IMR-90 (cell line): ENCODE results near the gene AGAP2. TPM values are rescaled to one million over a fixed set of nuclear protein-coding genes. Genes with fewer than 3 reads are reported as not detected.

Source experiments
- ATAC-seq: fragments of 200-7000 bp; cut with Tn5 transposase; 2 replicates; pipeline ENCODE4 v1.9.1; 2020; ENCODE audit warnings: low read depth, mild to moderate bottlenecking, moderate library complexity
- BruUV-seq: library from RNA; stranded (reverse); fragments of 400-500 nt; replicated peaks from 2 replicates; lab custom pipeline; 2021; lab: Mats Ljungman, UMichigan
- CTCF ChIA-PET: fragments of 300-600 bp; formaldehyde crosslinking; extraction: SDS; loops from one replicate; lab custom pipeline; 2021; ENCODE audit warnings: antibody characterized with exemption; lab: Yijun Ruan, JAX
- POLR2A ChIA-PET: fragments of 300-600 bp; sonication (Branson Sonifier 250); formaldehyde crosslinking; loops from one replicate; lab custom pipeline; 2022; ENCODE audit warnings: antibody characterized with exemption; ENCODE audit not compliant: unreplicated experiment; lab: Charles Lee
- DNase-seq: peaks from one replicate; pipeline ENCODE4 v3.0.0; 2013
- H2AFZ ChIP-seq: replicated peaks from 2 replicates; pipeline ENCODE3; 2013; ENCODE audit warnings: low read length, mild to moderate bottlenecking; ENCODE audit not compliant: poor library complexity
- H2AK5ac ChIP-seq: 2 replicates; pipeline ENCODE4 v1.6.1; 2013; ENCODE audit warnings: low read depth, low read length, inconsistent platforms
- H2AK9ac ChIP-seq: replicated peaks from 2 replicates; pipeline ENCODE3; 2013; ENCODE audit warnings: mild to moderate bottlenecking, low read depth, low read length, moderate library complexity; ENCODE audit not compliant: poor library complexity
- H2BK120ac ChIP-seq: 2 replicates; pipeline ENCODE4 v1.6.1; 2013; ENCODE audit warnings: low read depth, low read length, inconsistent platforms
- H2BK15ac ChIP-seq: 3 replicates; pipeline ENCODE4 v1.6.1; 2013; ENCODE audit warnings: low read depth, low read length, inconsistent platforms
- H2BK20ac ChIP-seq: 2 replicates; pipeline ENCODE4 v1.6.1; 2013; ENCODE audit warnings: low read depth, mild to moderate bottlenecking, inconsistent platforms, low read length, moderate library complexity
- H2BK5ac ChIP-seq: 2 replicates; pipeline ENCODE4 v1.6.1; 2013; ENCODE audit warnings: mild to moderate bottlenecking, low read depth, low read length, inconsistent platforms; ENCODE audit not compliant: poor library complexity, severe bottlenecking
- H3K14ac ChIP-seq: replicated peaks from 2 replicates; pipeline ENCODE4 v1.6.1; 2013; ENCODE audit warnings: low read depth, low read length, inconsistent platforms
- H3K18ac ChIP-seq: 2 replicates; pipeline ENCODE4 v1.6.1; 2013; ENCODE audit warnings: low read depth, low read length, control low read depth
- H3K23ac ChIP-seq: 2 replicates; pipeline ENCODE4 v1.6.1; 2013; ENCODE audit warnings: low read depth, low read length, inconsistent platforms
- H3K27ac ChIP-seq: 2 replicates; pipeline ENCODE4 v1.5.1; 2013; ENCODE audit warnings: mild to moderate bottlenecking, control low read depth, low read length; ENCODE audit not compliant: insufficient read depth
- H3K27me3 ChIP-seq: 2 replicates; pipeline ENCODE4 v1.6.1; 2013; ENCODE audit warnings: low read length; ENCODE audit not compliant: control insufficient read depth, insufficient read depth
- H3K36me3 ChIP-seq: 2 replicates; pipeline ENCODE4 v1.6.1; 2013; ENCODE audit warnings: low read length, mixed read lengths; ENCODE audit not compliant: control insufficient read depth, insufficient read depth
- H3K4ac ChIP-seq: 2 replicates; pipeline ENCODE4 v1.6.1; 2013; ENCODE audit warnings: low read depth, low read length, inconsistent platforms
- H3K4me1 ChIP-seq: 2 replicates; pipeline ENCODE4 v1.6.1; 2013; ENCODE audit warnings: low read length, mixed read lengths; ENCODE audit not compliant: control insufficient read depth, insufficient read depth
- H3K4me2 ChIP-seq: 2 replicates; pipeline ENCODE4 v1.6.1; 2013; ENCODE audit warnings: low read depth, mild to moderate bottlenecking, control low read depth, low read length, moderate library complexity
- H3K4me3 ChIP-seq: 2 replicates; pipeline ENCODE4 v1.5.1; 2013; ENCODE audit warnings: low read depth, mild to moderate bottlenecking, control low read depth, low read length, moderate library complexity; ENCODE audit not compliant: insufficient read depth
- H3K56ac ChIP-seq: 2 replicates; pipeline ENCODE4 v1.6.1; 2013; ENCODE audit warnings: low read length, inconsistent platforms; ENCODE audit not compliant: insufficient read depth; ENCODE audit errors: extremely low read depth
- H3K79me1 ChIP-seq, 2 experiments: 2 replicates each; pipeline ENCODE4 v1.6.1; 2013; ENCODE audit warnings: low read length in 2 of 2, inconsistent platforms in 1 of 2, low read depth in 1 of 2
- H3K9ac ChIP-seq: 2 replicates; pipeline ENCODE4 v1.6.1; 2013; ENCODE audit warnings: low read depth, low read length, control low read depth
- H3K9me1 ChIP-seq: 2 replicates; pipeline ENCODE4 v1.6.1; 2013; ENCODE audit warnings: low read length, inconsistent platforms; ENCODE audit not compliant: insufficient read depth
- H3K9me3 ChIP-seq: 2 replicates; pipeline ENCODE4 v1.6.1; 2013; ENCODE audit warnings: low read length; ENCODE audit not compliant: control insufficient read depth, insufficient read depth
- H4K20me1 ChIP-seq: 2 replicates; pipeline ENCODE4 v1.6.1; 2013; ENCODE audit warnings: low read length, inconsistent platforms; ENCODE audit not compliant: insufficient read depth
- H4K5ac ChIP-seq: 2 replicates; pipeline ENCODE4 v1.6.1; 2013; ENCODE audit warnings: mild to moderate bottlenecking, low read depth, low read length, control low read depth
- H4K8ac ChIP-seq, 2 experiments: 2 replicates each; pipeline ENCODE4 v1.6.1; 2013; ENCODE audit warnings: low read depth in 2 of 2, low read length in 2 of 2, control low read depth in 1 of 2, inconsistent platforms in 1 of 2
- H4K91ac ChIP-seq: 2 replicates; pipeline ENCODE4 v1.6.1; 2013; ENCODE audit warnings: low read depth, low read length, inconsistent platforms; ENCODE audit not compliant: insufficient read depth
- BHLHE40 ChIP-seq: fragments of 150-350 bp; IDR thresholded peaks from 2 replicates; pipeline ENCODE4 v1.6.1; 2016; ENCODE audit warnings: mild to moderate bottlenecking, low read depth, low read length
- CEBPB ChIP-seq: IDR thresholded peaks from 2 replicates; pipeline ENCODE4 v1.6.1; 2012; ENCODE audit warnings: low read depth, low read length, improper control_type of control experiment
- CTCF ChIP-seq: conservative IDR thresholded peaks from 2 replicates; pipeline ENCODE4 v1.5.1; 2012; ENCODE audit warnings: mild to moderate bottlenecking, low read depth, low read length, improper control_type of control experiment
- FOS ChIP-seq: fragments of 150-350 bp; IDR thresholded peaks from 2 replicates; pipeline ENCODE4 v1.6.1; 2016; ENCODE audit warnings: low read depth, low read length
- MAFK ChIP-seq: IDR thresholded peaks from 2 replicates; pipeline ENCODE4 v1.6.1; 2012; ENCODE audit warnings: low read depth, low read length, improper control_type of control experiment
- MAZ ChIP-seq: IDR thresholded peaks from 2 replicates; pipeline ENCODE4 v1.6.1; 2012; ENCODE audit warnings: low read depth, mild to moderate bottlenecking, low read length, improper control_type of control experiment, moderate library complexity, borderline replicate concordance
- RAD21 ChIP-seq: IDR thresholded peaks from 2 replicates; pipeline ENCODE4 v1.6.1; 2012; ENCODE audit warnings: low read length, improper control_type of control experiment
- RCOR1 ChIP-seq: IDR thresholded peaks from 2 replicates; pipeline ENCODE4 v1.6.1; 2012; ENCODE audit warnings: mild to moderate bottlenecking, low read length, improper control_type of control experiment; ENCODE audit not compliant: insufficient replicate concordance
- WGBS, 2 experiments: methylation state at CpG; one replicate each; pipeline versions ENCODE4 v1.1.5 to v1.1.7; 2013; ENCODE audit warnings: missing lambda C conversion rate in 2 of 2; ENCODE audit not compliant: insufficient read length in 1 of 2; ENCODE audit errors: extremely low coverage in 2 of 2; 5-methylcytosine and 5-hydroxymethylcytosine counted together
- dilution Hi-C: fragments of 300-500 bp; cut with HindIII; formaldehyde crosslinking; loops from one replicate; pipeline ENCODE4 v1.14.3; 2018; ENCODE audit warnings: low sequenced_read_pairs; ENCODE audit not compliant: unreplicated experiment
- in situ Hi-C: fragments of 300-500 bp; cut with MboI; formaldehyde crosslinking; loops from 3 replicates; pipeline ENCODE4 v1.14.3; 2019; ENCODE audit warnings: low sequenced_read_pairs, inconsistent platforms, mixed read lengths
- intact Hi-C: fragments of 100-400 bp; cut with micrococcal nuclease; formaldehyde crosslinking; loops from 2 replicates; pipeline ENCODE4 v1.10.0; 2022
- polyA plus RNA-seq, 3 experiments: library from polyadenylated mRNA; depleted of rRNA; stranded (reverse); fragments of >200 nt; gene quantifications; 2 replicates each; pipeline ENCODE4 v1.2.3, GENCODE V29; 2012; ENCODE audit warnings: low replicate concordance in 1 of 3
- total RNA-seq: library from RNA; depleted of rRNA; stranded (reverse); fragments of >200 nt; gene quantifications from 2 replicates; pipeline ENCODE4 v1.2.3, GENCODE V29; 2012

The AGAP2 gene
- total and polyA plus RNA-seq, 2 of the 4 experiments (the other 2 are of a cell fraction) = 0.03 to 0.18 TPM

- Histone ChIP-seq H3K56ac (no peak overlapping the region), H2BK120ac (no peak overlapping the region), H3K9ac (no peak overlapping the region), H4K20me1 (no peaks in the 10 kb centered on the region; the same call in 1 of the 2 replicates), H4K8ac (no peak overlapping the region), H2BK5ac (no peak overlapping the region), H3K18ac (no peak overlapping the region), H2AK9ac (no peak overlapping the region), H2AFZ (no peak overlapping the region), H2AK5ac (no peak overlapping the region), H3K9me3 (no peaks in the 10 kb centered on the region), H2BK20ac (no peak overlapping the region), H4K91ac (no peak overlapping the region), H3K79me1 (no peaks in the 10 kb centered on the region), H3K27ac (no peak overlapping the region), H3K23ac (no peak overlapping the region), H3K36me3 (peaks cover 9% of the 10 kb centered on the region), H3K4me3 (no peak overlapping the region), H3K14ac (no peak overlapping the region), H3K9me1 (peaks cover 2% of the 10 kb centered on the region; the same call in 1 of the 2 replicates), H3K4me1 (peaks cover 2% of the 10 kb centered on the region; the same call in 1 of the 2 replicates), H2BK15ac (no peak overlapping the region), H3K4ac (no peak overlapping the region), H3K27me3 (peaks cover 24% of the 10 kb centered on the region), H3K4me2 (no peak overlapping the region), H4K5ac (no peak overlapping the region)
- intact Hi-C loops = no loop called here
- BruUV-seq = no TSS peak
- POLR2A ChIA-PET = no interaction called here
- CTCF ChIA-PET = interaction anchor here (0.7 kb wide), 1 partner anchor 16 kb away, joined by 3 read pairs; no protein-coding TSS in a partner anchor
- TF ChIP-seq FOS = no peak
- TF ChIP-seq RCOR1 = no peak
- peak; percentile 35; the same call in 1 of the 2 replicates for TF ChIP-seq CTCF
- no peak for TF ChIP-seq RAD21
- TF ChIP-seq CEBPB = no peak
- no peak for TF ChIP-seq MAFK
- TF ChIP-seq BHLHE40 = no peak
- no peak for TF ChIP-seq MAZ
- DNase-seq (no peak), ATAC-seq (no peak)
- in situ Hi-C loops = no loop called here
- WGBS, 2 experiments = 88% methylated on average over 1 of the region's 3 CpGs; no CpG with 5 or more reads in 1 of the 2 experiments
- dilution Hi-C loops = no loop called here
Measured at GRCh38 chr12:57759360-57759980, 20.9 kb upstream of the AGAP2 start.
